Medulla oblongata (tissue), 1 donor: Measurements from ENCODE around the gene SPSB3.
A peak's percentile ranks its signal among the peaks of the same experiment; 100 is the strongest.

ENCODE experiments used
- DNase-seq: peaks from one replicate; pipeline ENCODE4 v3.0.0-alpha.2; 2015; ENCODE audit errors: extremely low spot score

SPSB3 gene

GRCh38 chr16:1782408-1783264 is at the start of gene SPSB3, which contains the start of gene NUBP2:
Gene SPSB3, minus strand, starts transcription at chr16:1782571. Its CDS starts 1,088 bp downstream, at chr16:1781483.
Gene NUBP2, plus strand, starts transcription at chr16:1782960. Its CDS starts 61 bp downstream, at chr16:1783021.
- DNase-seq = peak; percentile 100

GRCh38 chr16:1831186-1832075 is 49.1 kb upstream of the SPSB3 start:
- no peak for DNase-seq

- no peak for DNase-seq
Measured at GRCh38 chr16:1830213-1830612, 47.8 kb upstream of the SPSB3 start.

DNA sequence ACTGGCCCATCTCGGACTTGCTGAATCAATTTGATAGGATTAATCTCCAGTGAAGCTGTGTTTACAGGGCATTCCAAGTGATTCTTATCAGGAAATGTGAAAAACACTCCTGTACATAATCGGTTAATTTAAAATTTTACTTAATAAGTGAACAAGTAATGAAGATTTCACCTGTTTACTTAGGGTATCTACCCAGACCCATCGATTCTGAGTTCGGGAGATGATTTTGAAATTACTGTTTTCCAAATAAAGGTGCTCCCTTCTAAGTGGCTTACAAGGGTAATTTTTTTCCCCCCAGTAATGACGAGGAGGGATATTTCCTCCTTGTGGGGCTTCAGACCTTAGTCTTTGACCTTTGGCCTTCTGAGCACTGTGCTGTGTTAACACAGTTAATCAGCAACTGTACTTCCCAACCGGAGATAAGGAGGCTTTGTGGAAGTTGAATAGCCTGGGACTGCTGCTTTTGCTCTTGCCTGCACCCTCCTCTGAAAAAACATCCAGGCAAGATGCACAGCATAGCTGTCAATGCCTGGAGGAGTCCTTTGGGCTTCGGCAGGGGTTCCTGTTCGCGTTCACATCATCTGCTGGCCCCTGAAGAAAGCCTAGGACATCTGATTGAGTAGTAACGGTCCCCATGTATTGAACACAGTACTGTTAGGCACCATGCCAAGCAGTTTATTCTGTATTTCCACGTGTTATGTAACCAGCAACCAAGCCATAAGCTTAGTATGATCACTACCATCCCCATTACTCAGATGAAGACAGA is 46.5 kb upstream of the SPSB3 start:
- DNase-seq = no peak

- peak; percentile 93 for DNase-seq
Measured at GRCh38 chr16:1826691-1827573, 44.6 kb upstream of the SPSB3 start, which contains the start of the genes FAHD1 and HAGH. Gene FAHD1, plus strand, starts transcription at chr16:1827206. Its CDS starts 33 bp downstream, at chr16:1827239. Gene HAGH, minus strand, starts transcription at chr16:1826825. Its CDS starts 38 bp downstream, at chr16:1826787.

- DNase-seq = no peak
Measured at GRCh38 chr16:1825864-1826690, 43.7 kb upstream of the SPSB3 start.

- no peak for DNase-seq
Measured at GRCh38 chr16:1825381-1825863, 43.1 kb upstream of the SPSB3 start.

DNA sequence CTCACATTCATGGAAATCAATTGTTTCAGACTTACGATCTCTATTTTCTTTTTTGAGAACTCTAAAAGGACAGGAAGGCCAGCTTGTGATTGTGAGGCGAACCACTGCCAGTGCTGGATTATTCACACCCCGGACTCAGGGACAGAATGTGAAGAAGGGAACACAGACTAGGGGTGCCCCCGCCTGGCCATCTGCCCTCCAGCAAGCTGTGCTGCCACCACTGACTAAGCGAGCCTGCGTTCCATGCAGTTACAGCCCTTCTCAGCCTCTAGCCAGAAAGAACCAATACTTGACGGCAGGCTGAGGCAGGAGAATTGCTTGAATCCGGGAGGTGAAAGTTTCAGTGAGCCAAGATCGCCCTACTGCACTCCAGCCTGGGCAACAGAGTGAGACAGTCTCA is 41.5 kb upstream of the SPSB3 start:
- no peak for DNase-seq

GRCh38 chr16:1822801-1823200 is 40.4 kb upstream of the SPSB3 start:
- no peak for DNase-seq

- no peak for DNase-seq
Measured at GRCh38 chr16:1821861-1822611, 39.7 kb upstream of the SPSB3 start.

GRCh38 chr16:1820946-1821290 is 38.5 kb upstream of the SPSB3 start:
- DNase-seq = no peak

- no peak for DNase-seq
Measured at GRCh38 chr16:1820096-1820945, 38.0 kb upstream of the SPSB3 start.

- no peak for DNase-seq
Measured at GRCh38 chr16:1819611-1820010, 37.2 kb upstream of the SPSB3 start.

GRCh38 chr16:1818873-1819525 is 36.6 kb upstream of the SPSB3 start:
- DNase-seq = no peak

GRCh38 chr16:1818204-1818872 is 36.0 kb upstream of the SPSB3 start:
- DNase-seq = no peak

- no peak for DNase-seq
Measured at GRCh38 chr16:1817716-1818115, 35.3 kb upstream of the SPSB3 start.

DNA sequence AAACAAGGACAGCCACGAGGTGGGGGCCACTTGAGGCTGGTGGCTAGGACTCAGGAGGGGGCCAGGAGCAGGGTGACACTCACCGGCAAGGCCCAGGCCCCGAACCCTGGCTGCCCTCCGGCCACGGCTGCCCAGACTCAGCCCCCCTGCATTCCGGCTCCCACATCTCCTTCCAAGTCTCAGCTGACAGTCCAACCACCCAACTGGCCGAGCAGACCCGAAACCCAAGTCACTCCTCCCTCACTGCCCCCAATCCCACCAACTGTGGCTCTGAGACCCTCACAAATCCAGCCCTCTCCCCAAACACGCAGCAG is 34.9 kb upstream of the SPSB3 start:
- no peak for DNase-seq
